ENCODE data around the gene GFER. TPM values are rescaled to one million over a fixed set of nuclear protein-coding genes. Genes with fewer than 3 reads are reported as not detected.

The GFER gene
- total and polyA plus RNA-seq, 9 of the 15 experiments (the other 6 are each of a cell fraction or from before 2014, with no cell fraction given), result 4.3 to 53.7 (median 19.8) TPM

DNA sequence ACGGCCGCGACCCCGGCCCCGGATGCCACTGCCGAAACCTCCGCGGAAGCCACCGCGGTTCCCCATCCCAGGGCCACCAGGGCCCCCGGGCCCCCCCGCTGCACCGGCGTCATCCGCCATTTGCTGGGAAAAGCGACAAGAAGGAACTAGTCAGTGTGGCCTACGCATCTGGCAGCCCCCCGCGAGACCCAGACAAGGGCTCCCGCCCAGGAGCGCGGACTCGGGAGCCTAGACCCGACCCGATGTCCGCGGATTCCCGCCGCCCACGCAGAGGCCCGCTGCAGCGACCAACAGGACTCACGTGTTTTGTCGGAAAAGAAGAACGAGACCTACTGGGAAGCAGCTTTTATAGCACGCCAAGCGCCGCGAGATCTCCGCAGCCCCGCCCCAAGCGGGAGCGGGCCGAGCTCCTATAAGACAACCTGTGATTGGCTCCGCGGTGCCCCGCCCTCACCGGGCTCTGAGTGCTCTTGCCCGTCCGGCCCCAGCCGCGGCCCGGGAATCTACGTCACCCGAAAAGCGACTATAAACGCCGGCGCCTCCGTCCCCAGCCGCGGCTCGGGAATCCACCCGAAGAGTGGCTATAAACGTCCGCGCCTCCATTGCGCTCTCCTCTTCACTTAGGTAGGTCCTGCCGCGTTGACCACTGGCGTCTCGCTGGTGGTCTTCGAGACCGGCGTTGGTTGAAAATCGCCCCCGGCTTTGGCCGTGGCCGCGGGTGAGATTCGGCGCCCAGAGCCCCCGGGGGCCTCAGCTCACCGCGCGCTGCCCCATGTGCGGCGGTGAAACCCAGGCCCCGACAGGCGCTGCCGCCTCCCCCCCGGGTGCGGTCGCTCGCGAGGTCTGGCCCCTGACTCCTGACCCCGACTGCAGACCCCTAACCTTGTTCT, 19.2 kb upstream of the GFER start, which contains the start of gene RPS2 (continued):
- TF ChIP-seq, protein P1, sequence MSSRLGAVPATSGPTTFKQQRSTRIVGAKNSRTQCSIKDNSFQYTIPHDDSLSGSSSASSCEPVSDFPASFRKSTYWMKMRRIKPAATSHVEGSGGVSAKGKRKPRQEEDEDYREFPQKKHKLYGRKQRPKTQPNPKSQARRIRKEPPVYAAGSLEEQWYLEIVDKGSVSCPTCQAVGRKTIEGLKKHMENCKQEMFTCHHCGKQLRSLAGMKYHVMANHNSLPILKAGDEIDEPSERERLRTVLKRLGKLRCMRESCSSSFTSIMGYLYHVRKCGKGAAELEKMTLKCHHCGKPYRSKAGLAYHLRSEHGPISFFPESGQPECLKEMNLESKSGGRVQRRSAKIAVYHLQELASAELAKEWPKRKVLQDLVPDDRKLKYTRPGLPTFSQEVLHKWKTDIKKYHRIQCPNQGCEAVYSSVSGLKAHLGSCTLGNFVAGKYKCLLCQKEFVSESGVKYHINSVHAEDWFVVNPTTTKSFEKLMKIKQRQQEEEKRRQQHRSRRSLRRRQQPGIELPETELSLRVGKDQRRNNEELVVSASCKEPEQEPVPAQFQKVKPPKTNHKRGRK (tag; IDR thresholded peaks at IDR 0.05), result no peak
- TF ChIP-seq ADNP (tag; IDR thresholded peaks at IDR 0.05) (no peak), ETV6 (IDR thresholded peaks at IDR 0.05; ENCODE audit: borderline replicate concordance in 1 of 2, low read depth in 2 of 2, low read length in 1 of 2) (no peak), ETV6 (CRISPR knock-in tag; IDR thresholded peaks at IDR 0.05; ENCODE audit: borderline replicate concordance) (no peak), SRSF1 (IDR thresholded peaks at IDR 0.05; ENCODE audit: low read depth, low read length) (no peak; the same call in none of the 2 replicates), ZNF717 (CRISPR knock-in tag; IDR thresholded peaks at IDR 0.05) (no peak), ZFPM2 (CRISPR knock-in tag; IDR thresholded peaks at IDR 0.05) (0 out of 2 replicates have a peak, but pooled peaks have one; percentile 34), HLTF (IDR thresholded peaks at IDR 0.05) (no peak), IFI16 (CRISPR knock-in tag; IDR thresholded peaks at IDR 0.05) (no peak), TOE1 (IDR thresholded peaks at IDR 0.05; ENCODE audit: borderline replicate concordance) (peak; percentile 67; the same call in 1 of the 2 replicates), TOE1 (CRISPR knock-in tag; IDR thresholded peaks at IDR 0.05; ENCODE audit: borderline replicate concordance, low read depth) (peak; percentile 81; the same call in 1 of the 2 replicates), TSC22D4 (tag; IDR thresholded peaks at IDR 0.05) (no peak), CEBPG (CRISPR knock-in tag; IDR thresholded peaks at IDR 0.05) (no peak), CEBPG (tag; conservative IDR thresholded peaks at IDR 0.05 in 1 of 2, IDR thresholded peaks at IDR 0.05 in 1 of 2) (no peak), NFRKB (IDR thresholded peaks at IDR 0.05; ENCODE audit: low read depth) (peak; percentile 49)
- TF ChIP-seq, protein P2, sequence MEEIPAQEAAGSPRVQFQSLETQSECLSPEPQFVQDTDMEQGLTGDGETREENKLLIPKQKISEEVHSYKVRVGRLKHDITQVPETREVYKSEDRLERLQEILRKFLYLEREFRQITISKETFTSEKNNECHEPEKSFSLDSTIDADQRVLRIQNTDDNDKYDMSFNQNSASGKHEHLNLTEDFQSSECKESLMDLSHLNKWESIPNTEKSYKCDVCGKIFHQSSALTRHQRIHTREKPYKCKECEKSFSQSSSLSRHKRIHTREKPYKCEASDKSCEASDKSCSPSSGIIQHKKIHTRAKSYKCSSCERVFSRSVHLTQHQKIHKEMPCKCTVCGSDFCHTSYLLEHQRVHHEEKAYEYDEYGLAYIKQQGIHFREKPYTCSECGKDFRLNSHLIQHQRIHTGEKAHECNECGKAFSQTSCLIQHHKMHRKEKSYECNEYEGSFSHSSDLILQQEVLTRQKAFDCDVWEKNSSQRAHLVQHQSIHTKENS (CRISPR knock-in tag; IDR thresholded peaks at IDR 0.05), result peak; percentile 47; the same call in 1 of the 2 replicates
- TF ChIP-seq, protein P3, sequence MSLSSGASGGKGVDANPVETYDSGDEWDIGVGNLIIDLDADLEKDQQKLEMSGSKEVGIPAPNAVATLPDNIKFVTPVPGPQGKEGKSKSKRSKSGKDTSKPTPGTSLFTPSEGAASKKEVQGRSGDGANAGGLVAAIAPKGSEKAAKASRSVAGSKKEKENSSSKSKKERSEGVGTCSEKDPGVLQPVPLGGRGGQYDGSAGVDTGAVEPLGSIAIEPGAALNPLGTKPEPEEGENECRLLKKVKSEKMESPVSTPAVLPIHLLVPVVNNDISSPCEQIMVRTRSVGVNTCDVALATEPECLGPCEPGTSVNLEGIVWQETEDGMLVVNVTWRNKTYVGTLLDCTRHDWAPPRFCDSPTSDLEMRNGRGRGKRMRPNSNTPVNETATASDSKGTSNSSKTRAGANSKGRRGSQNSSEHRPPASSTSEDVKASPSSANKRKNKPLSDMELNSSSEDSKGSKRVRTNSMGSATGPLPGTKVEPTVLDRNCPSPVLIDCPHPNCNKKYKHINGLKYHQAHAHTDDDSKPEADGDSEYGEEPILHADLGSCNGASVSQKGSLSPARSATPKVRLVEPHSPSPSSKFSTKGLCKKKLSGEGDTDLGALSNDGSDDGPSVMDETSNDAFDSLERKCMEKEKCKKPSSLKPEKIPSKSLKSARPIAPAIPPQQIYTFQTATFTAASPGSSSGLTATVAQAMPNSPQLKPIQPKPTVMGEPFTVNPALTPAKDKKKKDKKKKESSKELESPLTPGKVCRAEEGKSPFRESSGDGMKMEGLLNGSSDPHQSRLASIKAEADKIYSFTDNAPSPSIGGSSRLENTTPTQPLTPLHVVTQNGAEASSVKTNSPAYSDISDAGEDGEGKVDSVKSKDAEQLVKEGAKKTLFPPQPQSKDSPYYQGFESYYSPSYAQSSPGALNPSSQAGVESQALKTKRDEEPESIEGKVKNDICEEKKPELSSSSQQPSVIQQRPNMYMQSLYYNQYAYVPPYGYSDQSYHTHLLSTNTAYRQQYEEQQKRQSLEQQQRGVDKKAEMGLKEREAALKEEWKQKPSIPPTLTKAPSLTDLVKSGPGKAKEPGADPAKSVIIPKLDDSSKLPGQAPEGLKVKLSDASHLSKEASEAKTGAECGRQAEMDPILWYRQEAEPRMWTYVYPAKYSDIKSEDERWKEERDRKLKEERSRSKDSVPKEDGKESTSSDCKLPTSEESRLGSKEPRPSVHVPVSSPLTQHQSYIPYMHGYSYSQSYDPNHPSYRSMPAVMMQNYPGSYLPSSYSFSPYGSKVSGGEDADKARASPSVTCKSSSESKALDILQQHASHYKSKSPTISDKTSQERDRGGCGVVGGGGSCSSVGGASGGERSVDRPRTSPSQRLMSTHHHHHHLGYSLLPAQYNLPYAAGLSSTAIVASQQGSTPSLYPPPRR (CRISPR knock-in tag; IDR thresholded peaks at IDR 0.05; ENCODE audit: borderline replicate concordance), result peak; percentile 78
